Epidermal melanocyte (primary cell): ENCODE data around the gene NUDT7.

ENCODE experiments used
- DNase-seq: peaks from one replicate; pipeline ENCODE4 v3.0.0; 2011; ENCODE audit warnings: low spot score; ENCODE audit not compliant: insufficient read length

Gene NUDT7

DNA sequence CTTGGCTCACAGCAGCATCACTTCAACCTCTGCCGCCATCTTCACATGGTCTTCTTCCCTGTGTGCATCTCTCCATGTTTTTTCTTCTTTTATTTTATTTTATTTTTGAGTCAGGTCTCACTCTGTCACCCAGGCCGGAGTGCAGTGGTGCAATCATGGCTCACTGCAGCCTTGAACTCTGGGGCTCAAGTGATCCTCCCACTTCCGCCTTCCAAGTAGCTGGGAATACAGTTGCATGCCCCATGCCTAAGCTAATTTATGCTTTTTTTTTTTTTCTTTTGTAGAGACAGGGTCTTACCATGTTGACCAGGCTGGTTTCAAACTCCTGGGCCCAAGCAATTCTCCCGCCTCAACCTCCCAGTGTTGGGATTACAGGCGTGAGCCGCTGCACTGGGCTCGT lies 1.9 kb downstream of the NUDT7 start:
- no peak for DNase-seq

DNA sequence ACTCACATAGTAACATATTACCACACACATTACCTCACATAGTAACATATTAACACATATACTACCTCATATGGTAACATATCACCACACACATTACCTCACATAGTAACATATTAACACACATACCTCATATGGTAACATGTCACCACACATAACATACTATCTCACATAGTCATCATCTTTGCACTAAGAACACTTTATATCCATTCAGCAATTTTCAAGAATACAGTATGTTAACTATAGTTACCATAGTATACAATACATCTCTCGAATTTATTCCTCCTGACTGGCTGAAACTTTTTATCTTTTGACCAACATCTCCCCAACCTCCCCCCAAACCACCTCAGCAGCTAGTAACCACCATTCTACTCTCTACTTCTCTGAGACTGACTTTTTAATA lies 7.6 kb downstream of the NUDT7 start:
- no peak for DNase-seq

DNA sequence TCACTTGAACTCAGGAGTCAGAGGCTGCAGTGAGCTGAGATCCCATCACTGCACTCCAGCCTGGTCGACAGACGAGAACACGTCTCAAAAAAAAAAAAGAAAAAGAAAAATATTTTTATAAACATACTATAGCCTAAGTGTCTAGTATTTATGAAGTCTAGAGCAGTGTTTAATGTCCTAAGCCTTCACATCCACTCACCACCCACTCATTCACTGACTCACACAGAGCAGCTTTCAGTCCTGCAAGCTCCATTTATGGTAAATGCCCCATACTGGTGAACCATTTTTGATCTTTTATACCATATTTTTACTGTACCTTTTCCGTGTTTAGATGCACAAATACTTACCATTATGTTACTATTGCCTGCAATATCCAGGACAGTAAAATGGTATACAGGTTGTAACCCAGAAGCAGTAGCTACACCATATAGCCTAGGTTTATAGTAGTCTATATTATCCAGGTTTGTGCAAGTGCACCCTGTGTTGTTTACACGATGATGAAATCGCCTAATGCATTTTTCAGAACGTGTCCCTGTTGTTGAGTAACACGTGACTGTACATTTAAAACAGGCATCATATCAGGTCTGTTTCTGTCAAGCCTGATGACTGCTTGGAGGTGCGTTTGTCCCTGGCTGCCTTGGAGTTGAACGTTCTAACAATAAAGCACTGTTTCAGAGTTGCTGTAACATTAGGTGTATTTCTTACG lies 10.1 kb downstream of the NUDT7 start:
- DNase-seq = no peak

GRCh38 chr16:77736879-77737278 lies 14.6 kb downstream of the NUDT7 start:
- no peak for DNase-seq

GRCh38 chr16:77738706-77739558 lies 16.6 kb downstream of the NUDT7 start:
- DNase-seq = no peak

- DNase-seq = no peak
Measured at GRCh38 chr16:77739559-77739892, 17.2 kb downstream of the NUDT7 start.

GRCh38 chr16:77744141-77744540 lies 21.8 kb downstream of the NUDT7 start:
- no peak for DNase-seq

DNA sequence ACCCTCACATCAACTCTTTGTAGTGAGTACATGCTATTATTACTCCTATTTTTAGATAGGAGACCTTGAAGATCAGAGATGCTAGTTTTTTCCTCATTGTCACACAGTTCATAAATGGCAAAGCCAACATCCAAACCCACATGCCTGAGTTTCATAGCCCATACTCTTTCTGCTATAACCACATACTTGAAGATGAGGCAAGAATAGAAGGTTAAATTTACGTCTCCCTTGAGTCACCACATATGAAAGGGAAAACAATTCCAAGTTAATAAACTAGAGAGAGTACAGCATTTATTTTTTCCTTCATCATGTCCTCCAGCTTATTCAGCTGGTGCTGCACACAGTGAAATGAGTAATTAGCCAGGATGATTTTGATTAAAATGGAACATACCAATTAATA lies 23.7 kb downstream of the NUDT7 start:
- no peak for DNase-seq

GRCh38 chr16:77748421-77749005 lies 26.2 kb downstream of the NUDT7 start:
- no peak for DNase-seq

- DNase-seq = no peak
Measured at GRCh38 chr16:77749415-77749814, 27.1 kb downstream of the NUDT7 start.

GRCh38 chr16:77758046-77758445 lies 35.7 kb downstream of the NUDT7 start:
- no peak for DNase-seq

DNA sequence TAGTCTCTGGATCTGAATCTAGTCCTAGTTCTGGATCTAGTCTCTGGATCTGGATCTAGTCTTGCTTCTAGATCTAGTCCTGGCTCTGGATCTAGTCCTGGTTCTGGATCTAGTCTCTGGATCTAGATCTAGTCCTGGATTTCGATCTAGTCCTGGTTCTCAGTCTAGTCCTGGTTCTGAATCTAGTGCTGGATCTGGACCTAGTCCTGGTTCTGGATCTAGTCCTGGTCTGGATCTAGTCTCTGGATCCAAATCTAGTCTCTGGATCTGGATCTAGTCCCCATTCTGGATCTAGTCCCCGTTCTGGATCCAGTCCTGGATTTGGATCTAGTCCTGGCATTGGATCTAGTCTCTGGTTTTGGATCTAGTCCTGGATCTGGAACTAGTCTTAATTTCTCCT lies 36.2 kb downstream of the NUDT7 start:
- no peak for DNase-seq

DNA sequence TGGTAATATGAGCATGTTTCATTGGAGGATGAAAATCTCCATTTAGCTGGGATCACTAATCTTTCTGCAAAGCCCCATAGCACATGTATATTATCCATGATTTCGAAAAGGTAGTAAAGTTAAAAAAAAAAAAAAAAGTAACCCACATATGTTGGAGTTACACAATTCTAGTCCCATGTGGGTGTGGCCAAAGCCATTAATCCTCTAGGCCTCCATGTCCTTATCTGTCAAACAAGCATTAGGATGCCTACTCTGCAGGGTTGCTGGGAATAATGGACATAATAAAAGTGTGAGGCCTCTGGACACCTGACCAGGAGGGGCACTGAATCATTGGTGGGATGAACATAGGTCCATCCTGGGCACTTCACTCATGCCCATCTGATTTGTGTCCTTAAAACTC lies 36.9 kb downstream of the NUDT7 start:
- no peak for DNase-seq

DNA sequence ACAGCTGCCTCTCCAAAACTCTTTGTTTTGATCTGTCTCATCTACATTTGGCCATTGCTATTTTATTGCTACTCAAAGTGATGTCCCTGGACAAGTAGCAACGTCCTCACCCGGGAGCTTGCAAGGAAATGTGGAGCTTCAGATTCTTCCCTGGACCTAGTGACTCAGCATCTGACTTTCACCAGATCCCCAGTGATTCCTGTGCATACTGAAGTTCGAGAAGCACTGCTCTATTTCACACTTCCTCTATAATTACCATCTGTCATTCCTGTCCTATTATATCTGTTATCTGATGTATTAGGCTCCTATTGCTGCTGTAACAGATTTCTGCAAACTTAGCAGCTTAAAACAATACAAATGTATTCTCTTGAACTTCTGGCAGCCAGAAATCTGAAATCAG lies 37.5 kb downstream of the NUDT7 start:
- DNase-seq = no peak

DNA sequence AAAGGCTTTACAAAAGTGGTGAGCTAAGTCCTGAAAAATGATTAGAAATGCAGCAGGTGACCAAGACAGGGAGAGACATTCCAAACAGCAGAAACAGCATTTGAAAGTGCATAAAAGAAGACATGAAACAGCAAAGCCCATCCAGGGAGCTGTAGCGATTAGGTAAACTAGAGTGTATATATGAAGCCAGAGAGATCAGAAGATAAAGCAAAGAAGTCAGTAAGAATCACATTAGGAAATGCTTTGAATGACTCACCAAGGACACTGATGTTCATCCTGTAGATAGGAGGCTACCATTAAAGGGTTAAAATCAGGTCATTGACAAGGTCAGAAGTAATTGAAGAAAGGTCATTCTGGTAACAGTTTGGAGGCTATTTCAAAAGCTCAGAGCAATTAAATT lies 38.5 kb downstream of the NUDT7 start:
- DNase-seq = no peak

DNA sequence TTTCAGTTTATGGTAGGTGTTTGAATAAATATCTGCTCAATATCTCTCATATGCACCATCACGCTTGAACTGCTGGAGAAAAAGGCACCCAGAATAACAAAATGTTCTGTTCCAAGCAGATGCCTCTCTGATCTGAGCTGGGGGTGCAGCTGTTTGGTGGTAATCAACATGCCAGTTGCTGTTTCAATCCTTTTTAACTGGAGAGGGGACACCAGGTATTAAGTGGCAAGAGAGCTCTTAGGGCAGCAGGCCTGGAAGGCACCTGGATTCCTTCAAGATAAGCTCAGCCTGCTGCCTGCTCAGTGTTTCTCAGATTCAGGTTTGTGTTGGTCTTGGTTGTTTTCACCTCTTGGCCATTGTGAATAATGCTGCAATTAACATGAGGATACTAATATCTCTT lies 38.9 kb downstream of the NUDT7 start:
- DNase-seq = no peak

DNA sequence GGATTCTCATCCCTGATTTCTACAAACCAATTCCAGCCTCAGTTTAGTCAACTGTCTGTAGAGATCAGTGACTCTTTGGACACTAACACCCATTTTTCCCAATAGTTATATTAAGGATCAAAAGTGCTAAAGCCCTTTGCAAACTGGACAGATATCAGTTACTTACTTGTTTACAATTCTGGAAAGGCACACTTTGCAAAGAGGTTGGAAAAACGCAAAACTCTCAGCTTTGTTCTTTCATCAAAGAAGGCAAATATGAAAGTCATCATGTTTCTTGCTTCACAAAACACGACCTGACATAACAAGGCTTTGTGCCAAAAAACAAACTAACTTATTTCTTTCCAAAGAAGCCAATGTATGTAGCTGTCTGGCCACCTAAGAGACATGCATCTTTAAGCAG lies 39.9 kb downstream of the NUDT7 start:
- no peak for DNase-seq

DNA sequence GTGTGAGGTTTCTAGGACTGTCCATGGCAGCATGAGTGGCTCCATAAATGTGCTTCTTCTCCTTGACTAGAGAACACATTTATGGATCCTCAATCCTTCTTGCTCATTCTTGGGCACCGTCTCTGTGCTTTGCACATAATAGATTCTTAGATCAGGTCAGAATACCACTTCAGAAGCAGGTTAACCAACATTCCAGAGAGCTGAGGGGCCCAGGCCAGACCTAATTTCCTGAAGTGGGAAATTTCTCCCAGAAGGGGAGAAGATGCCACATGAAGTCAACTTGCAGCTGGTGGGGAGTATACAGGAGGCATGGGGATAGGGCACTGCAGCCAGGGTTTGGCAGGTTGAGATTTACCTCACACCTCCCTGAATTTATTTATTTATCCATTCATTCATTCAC lies 41.7 kb downstream of the NUDT7 start:
- no peak for DNase-seq

GRCh38 chr16:77767211-77767610 lies 44.9 kb downstream of the NUDT7 start:
- no peak for DNase-seq

- DNase-seq = no peak
Measured at GRCh38 chr16:77767826-77768225, 45.5 kb downstream of the NUDT7 start.

DNA sequence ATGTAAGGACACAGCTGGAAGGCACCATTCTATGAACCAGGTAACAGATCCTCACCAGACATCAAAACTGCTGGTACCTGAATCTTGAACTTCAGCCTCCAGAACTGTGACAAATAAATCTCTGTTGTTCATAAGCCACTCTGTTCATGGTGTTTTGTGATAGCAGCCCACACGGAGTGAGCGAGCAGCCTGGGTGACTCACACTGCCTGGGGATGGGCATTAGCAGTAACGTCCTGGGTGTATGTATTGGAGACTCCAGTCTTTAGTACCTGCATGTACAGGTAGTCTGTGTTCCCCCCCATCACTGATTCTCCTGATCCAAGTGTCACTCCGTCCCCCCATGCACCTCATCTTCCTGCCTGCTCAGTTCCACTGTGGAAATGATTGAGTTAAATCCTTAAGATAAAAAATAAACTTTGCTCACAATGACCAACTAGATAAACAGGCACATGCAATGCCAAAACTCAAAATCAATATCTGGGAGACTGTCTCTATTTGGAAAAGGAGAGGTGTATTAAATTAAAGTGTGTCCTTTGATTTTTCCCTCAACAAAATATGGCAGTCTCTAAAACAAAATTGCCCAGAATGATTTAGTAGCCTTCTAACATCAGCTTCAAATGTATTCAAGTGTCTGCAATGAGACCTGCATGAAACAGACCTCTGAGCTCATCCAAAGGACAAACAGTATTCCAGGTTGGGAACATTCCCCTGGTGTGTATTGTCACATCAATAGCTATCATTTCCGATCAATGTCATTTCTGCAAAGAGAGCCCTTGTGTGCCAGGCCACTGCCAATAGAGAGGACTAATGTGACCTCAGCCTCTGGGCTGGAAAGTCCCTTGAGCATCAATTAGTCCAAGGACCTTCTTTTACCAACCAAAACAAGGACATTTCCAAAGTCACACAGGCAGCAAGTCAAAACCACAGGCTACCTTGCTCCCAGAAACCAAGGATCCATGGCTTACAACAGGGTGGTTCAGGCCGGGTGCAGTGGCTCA lies 53.9 kb downstream of the NUDT7 start:
- no peak for DNase-seq
